Lung (tissue), 12 donors: ENCODE data around the gene CMTM5. TPM values are rescaled to one million over a fixed set of nuclear protein-coding genes. Genes with fewer than 3 reads are reported as not detected.

Experiments
- ATAC-seq: fragments of 200-7000 bp; cut with Tn5 transposase; one replicate; pipeline ENCODE4 v1.9.1; 2020; ENCODE audit warnings: moderate number of reproducible peaks; ENCODE audit not compliant: insufficient read depth, low FRiP score
- DNase-seq, 3 donors: peaks; one replicate each; pipeline ENCODE4 v3.0.0-alpha.2; 2013 to 2017
- H3K27ac ChIP-seq, 2 donors: one replicate each; pipeline ENCODE4 v1.5.1; 2013; ENCODE audit warnings: mild to moderate bottlenecking in 2 of 2, moderate library complexity in 2 of 2, control low read depth in 1 of 2, inconsistent platforms in 1 of 2, low read depth in 1 of 2, low read length in 1 of 2
- H3K27me3 ChIP-seq, 3 donors: one replicate each; pipeline ENCODE4 v1.5.1; 2013; ENCODE audit warnings: low read length in 2 of 3; ENCODE audit not compliant: control insufficient read depth in 3 of 3, insufficient read depth in 3 of 3
- H3K36me3 ChIP-seq, 4 donors: one replicate each; pipeline ENCODE4 v1.5.1; 2013; ENCODE audit warnings: low read length in 4 of 4, mild to moderate bottlenecking in 1 of 4, moderate library complexity in 1 of 4; ENCODE audit not compliant: control insufficient read depth in 4 of 4, insufficient read depth in 4 of 4
- H3K4me1 ChIP-seq, 5 donors: one replicate each; pipeline ENCODE4 v1.5.1; 2013; ENCODE audit warnings: low read length in 5 of 5, mild to moderate bottlenecking in 2 of 5, moderate library complexity in 1 of 5; ENCODE audit not compliant: control insufficient read depth in 5 of 5, insufficient read depth in 5 of 5
- H3K4me3 ChIP-seq: one replicate; pipeline ENCODE4 v1.5.1; 2013; ENCODE audit warnings: mild to moderate bottlenecking, control low read depth, moderate library complexity
- H3K9ac ChIP-seq, 2 donors: one replicate each; pipeline ENCODE4 v1.5.1; 2013; ENCODE audit warnings: low read length in 2 of 2, control low read depth in 1 of 2; ENCODE audit not compliant: insufficient read depth in 1 of 2
- H3K9me3 ChIP-seq, 4 donors: one replicate each; pipeline ENCODE4 v1.5.1; 2013; ENCODE audit warnings: low read length in 3 of 4, mild to moderate bottlenecking in 1 of 4, moderate library complexity in 1 of 4; ENCODE audit not compliant: control insufficient read depth in 4 of 4, insufficient read depth in 3 of 4
- WGBS, 2 donors: extraction: QIAGEN DNeasy Blood & Tissue Kit; methylation state at CpG; one replicate each; pipeline ENCODE4 v1.1.7; 2013; 5-methylcytosine and 5-hydroxymethylcytosine counted together
- polyA plus RNA-seq, 2 donors: library from polyadenylated mRNA; stranded (reverse); fragments of 200-250 nt; gene quantifications; one replicate each; pipeline ENCODE4 v1.2.1, GENCODE V29; 2013
- total RNA-seq, 2 donors: library from RNA; depleted of rRNA in 1 of 2; stranded (reverse); fragments of >200 nt in 1 of 2; gene quantifications; one replicate each; pipeline ENCODE4 v1.2.1, GENCODE V29; 2014 to 2021
- TF ChIP-seq, protein P1 (sequence below): IDR thresholded peaks from 2 replicates; pipeline ENCODE4 v1.5.1; 2012; ENCODE audit warnings: mild to moderate bottlenecking; ENCODE audit errors: control extremely low read depth, extremely low read depth
- donor health status: control.
- donor health status: control.
- donor health status: Bipolar disorder and iron deficiency.
- donor health status: healthy.
- donor health status: DM: yes; HTN: yes; CAD: no.

CMTM5 gene
- total and polyA plus RNA-seq, 4 donors = 0.55 to 3.3 (median 1.4) TPM

DNA sequence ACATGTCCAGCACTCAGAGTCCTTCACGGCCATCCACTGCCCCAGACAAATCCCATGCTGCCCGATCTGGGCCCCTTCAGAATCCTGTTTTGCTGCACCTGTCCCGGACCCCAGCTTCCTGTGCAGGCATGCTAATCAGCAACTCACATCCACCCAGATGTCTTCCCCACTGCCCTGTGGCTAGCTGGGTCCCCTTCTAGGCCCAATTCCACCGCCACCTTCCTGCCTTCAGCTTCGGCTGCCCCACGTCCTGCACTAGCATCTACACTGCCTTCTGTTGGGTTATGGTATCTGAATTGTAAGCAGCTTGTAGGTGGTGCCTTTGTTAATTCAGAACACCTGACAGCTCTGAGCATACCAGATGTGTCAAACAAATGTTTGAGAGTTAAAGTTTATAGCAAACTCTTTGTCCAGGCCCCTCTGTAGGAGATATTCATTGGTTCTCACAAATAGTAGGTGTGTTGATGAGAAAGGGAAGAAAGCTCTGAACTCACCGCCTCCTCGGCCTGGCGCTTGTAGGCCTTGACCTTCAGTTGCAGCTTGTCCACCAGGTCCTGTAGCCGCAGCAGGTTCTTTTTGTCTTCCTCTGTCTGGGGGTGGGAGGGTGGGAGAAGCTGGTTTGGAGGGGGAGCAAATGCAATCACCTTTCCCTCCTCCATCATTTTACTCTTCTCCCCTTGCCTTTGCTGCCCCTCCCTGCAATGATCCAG lies 6.0 kb downstream of the CMTM5 start:
- Histone ChIP-seq H3K36me3 (peaks cover 0 to 10% (median 0%) of the 10 kb centered on the region in 4 donors), H3K4me1 (no peaks in the 10 kb centered on the region), H3K9ac (no peak overlapping the region), H3K27me3 (no peaks in the 10 kb centered on the region), H3K4me3 (no peak overlapping the region), H3K27ac (no peak overlapping the region), H3K9me3 (no peaks in the 10 kb centered on the region)
- ATAC-seq (no peak), DNase-seq (no peak)
- 55 to 66% methylated on average over 10 of the region's 10 CpGs for WGBS, 2 donors
- TF ChIP-seq, protein P1, sequence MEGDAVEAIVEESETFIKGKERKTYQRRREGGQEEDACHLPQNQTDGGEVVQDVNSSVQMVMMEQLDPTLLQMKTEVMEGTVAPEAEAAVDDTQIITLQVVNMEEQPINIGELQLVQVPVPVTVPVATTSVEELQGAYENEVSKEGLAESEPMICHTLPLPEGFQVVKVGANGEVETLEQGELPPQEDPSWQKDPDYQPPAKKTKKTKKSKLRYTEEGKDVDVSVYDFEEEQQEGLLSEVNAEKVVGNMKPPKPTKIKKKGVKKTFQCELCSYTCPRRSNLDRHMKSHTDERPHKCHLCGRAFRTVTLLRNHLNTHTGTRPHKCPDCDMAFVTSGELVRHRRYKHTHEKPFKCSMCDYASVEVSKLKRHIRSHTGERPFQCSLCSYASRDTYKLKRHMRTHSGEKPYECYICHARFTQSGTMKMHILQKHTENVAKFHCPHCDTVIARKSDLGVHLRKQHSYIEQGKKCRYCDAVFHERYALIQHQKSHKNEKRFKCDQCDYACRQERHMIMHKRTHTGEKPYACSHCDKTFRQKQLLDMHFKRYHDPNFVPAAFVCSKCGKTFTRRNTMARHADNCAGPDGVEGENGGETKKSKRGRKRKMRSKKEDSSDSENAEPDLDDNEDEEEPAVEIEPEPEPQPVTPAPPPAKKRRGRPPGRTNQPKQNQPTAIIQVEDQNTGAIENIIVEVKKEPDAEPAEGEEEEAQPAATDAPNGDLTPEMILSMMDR = no peak

DNA sequence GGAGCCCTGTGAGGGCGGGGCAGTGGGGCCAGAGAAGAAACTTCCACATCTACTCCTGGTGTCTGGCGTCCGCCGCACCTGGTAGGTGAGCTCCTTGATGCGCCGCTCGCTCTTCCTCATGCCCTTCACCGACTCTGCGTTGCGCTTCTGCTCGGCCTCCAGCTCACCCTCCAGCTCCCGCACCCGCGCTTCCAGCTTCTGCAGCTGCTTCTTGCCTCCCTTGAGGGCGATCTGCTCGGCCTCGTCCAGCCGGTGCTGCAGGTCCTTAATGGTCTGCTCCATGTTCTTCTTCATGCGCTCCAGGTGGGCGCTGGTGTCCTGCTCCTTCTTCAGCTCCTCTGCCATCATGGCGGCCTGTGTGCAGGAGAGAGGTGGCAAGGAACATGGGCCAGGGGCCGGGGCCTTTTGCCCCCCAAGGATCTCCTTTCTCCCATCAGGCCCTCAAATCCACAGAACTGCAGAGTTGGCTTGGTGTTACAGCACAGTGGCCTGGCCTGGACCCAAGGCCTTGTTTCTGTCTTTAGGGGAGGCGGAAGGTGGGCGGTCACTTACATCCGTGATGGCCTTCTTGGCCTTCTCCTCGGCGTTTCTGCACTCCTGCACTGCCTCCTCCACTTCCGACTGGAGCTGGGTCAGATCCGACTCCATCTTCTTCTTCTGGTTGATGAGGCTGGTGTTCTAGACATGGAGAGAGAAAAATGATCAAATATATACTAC lies 7.7 kb downstream of the CMTM5 start:
- no peak for ATAC-seq
- 91 to 96% methylated on average over 29 of the region's 29 CpGs for WGBS, 2 donors
- H3K4me3 ChIP-seq = no peak overlapping the region
- H3K27ac ChIP-seq = no peak overlapping the region
- no peak overlapping the region for H3K9ac ChIP-seq
- H3K4me1 ChIP-seq = no peaks in the 10 kb centered on the region
- TF ChIP-seq, protein P1 = no peak
- no peaks in the 10 kb centered on the region for H3K9me3 ChIP-seq
- DNase-seq = no peak
- no peaks in the 10 kb centered on the region for H3K27me3 ChIP-seq
- peaks cover 0 to 10% (median 0%) of the 10 kb centered on the region in 4 donors for H3K36me3 ChIP-seq

DNA sequence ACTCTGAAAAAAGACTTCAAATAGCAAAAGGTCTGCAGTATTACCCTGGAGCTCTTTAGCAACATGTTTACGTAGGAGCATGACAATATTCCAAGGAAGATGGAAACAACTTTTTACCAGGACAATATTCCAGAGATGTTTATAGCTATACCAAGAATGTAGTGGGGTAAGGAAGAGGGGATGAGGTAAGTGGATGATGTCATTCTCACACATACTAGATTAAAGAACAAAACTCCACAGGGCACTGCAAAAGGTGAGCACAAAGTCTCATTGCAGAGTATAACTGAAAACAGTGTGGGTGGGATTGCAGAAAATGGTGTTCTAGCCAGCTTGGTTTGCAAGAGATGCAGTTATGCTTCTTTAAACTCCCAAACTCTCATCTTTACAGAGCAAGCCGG lies 8.4 kb downstream of the CMTM5 start:
- DNase-seq (no peak), ATAC-seq (no peak)
- WGBS, 2 donors = 80 to 85% methylated on average over 2 of the region's 2 CpGs

More for the DNA sequence above, 8.4 kb downstream of the CMTM5 start:
- Histone ChIP-seq H3K9me3 (no peaks in the 10 kb centered on the region), H3K27me3 (no peaks in the 10 kb centered on the region), H3K4me1 (no peaks in the 10 kb centered on the region), H3K36me3 (peaks cover 0 to 10% (median 0%) of the 10 kb centered on the region in 4 donors), H3K9ac (no peak overlapping the region), H3K27ac (no peak overlapping the region), H3K4me3 (no peak overlapping the region)
- TF ChIP-seq, protein P1 = no peak
